B cell (primary cell): ENCODE data around the gene NANOS3. TPM values are rescaled to one million over a fixed set of nuclear protein-coding genes. Genes with fewer than 3 reads are reported as not detected.

Source experiments
- ATAC-seq: fragments of 200-7000 bp; cut with Tn5 transposase; one replicate; pipeline ENCODE4 v1.10.0; 2021; ENCODE audit warnings: low read depth, mild to moderate bottlenecking, moderate number of reproducible peaks, moderate library complexity
- CTCF ChIA-PET: fragments of 350-600 bp; sonication (Branson Sonifier 250); formaldehyde crosslinking; loops from one replicate; lab custom pipeline; 2021; ENCODE audit warnings: antibody characterized with exemption, inconsistent platforms; lab: Charles Lee
- POLR2A ChIA-PET: fragments of 350-600 bp; sonication (Branson Sonifier 250); formaldehyde crosslinking; loops from one replicate; lab custom pipeline; 2021; ENCODE audit warnings: antibody characterized with exemption; lab: Charles Lee
- DNase-seq: peaks from one replicate; pipeline ENCODE4 v3.0.0; 2013
- H2AFZ ChIP-seq: 2 replicates; pipeline ENCODE4 v1.6.1; 2012; ENCODE audit warnings: mild to moderate bottlenecking, low read depth, low read length; ENCODE audit not compliant: insufficient read depth, poor library complexity, severe bottlenecking
- H3K27ac ChIP-seq, 2 donors: 1 replicate in 1 of 2; 2 replicates in 1 of 2; pipeline ENCODE4 v1.5.1; 2012 to 2013; ENCODE audit warnings: low read length in 2 of 2, mild to moderate bottlenecking in 2 of 2, moderate library complexity in 1 of 2
- H3K27me3 ChIP-seq, 4 experiments: fragments of 200-600 bp in 1 of 4; sonication (generic) in 1 of 4; replicated peaks in 1 of 4; 1 replicate in 2 of 4; 2 replicates in 2 of 4; pipeline versions ENCODE4 v1.6.1 to v1.7.0; 2013 to 2016; ENCODE audit warnings: low read length in 3 of 4, mild to moderate bottlenecking in 2 of 4, mixed read lengths in 1 of 4, moderate library complexity in 1 of 4; ENCODE audit not compliant: insufficient read depth in 4 of 4, control insufficient read depth in 3 of 4; ENCODE audit errors: control extremely low read depth in 1 of 4
- H3K36me3 ChIP-seq, 2 experiments: replicated peaks in 1 of 2; 1 replicate in 1 of 2; 2 replicates in 1 of 2; pipeline versions ENCODE4 v1.6.1 to v1.7.1; 2013; ENCODE audit warnings: low read length in 1 of 2; ENCODE audit not compliant: insufficient read depth in 2 of 2, control insufficient read depth in 1 of 2; ENCODE audit errors: control extremely low read depth in 1 of 2, extremely low read depth in 1 of 2
- H3K4me1 ChIP-seq, 2 donors: fragments of 200-600 bp in 1 of 2; sonication (generic) in 1 of 2; 1 replicate in 1 of 2; 2 replicates in 1 of 2; pipeline versions ENCODE4 v1.5.1 to v1.6.1; 2013 to 2017; ENCODE audit warnings: low read length in 2 of 2; ENCODE audit not compliant: control insufficient read depth in 2 of 2, insufficient read depth in 2 of 2
- H3K4me2 ChIP-seq: replicated peaks from 2 replicates; pipeline ENCODE3; 2012; ENCODE audit warnings: mild to moderate bottlenecking, low read depth, low read length; ENCODE audit not compliant: poor library complexity, severe bottlenecking
- H3K4me3 ChIP-seq, 5 experiments: fragments of 200-600 bp in 1 of 5; sonication (generic) in 1 of 5; 1 replicate in 3 of 5; 2 replicates in 2 of 5; pipeline versions ENCODE4 v1.5.1 to v1.7.0; 2011 to 2016; ENCODE audit warnings: low read length in 4 of 5, mild to moderate bottlenecking in 4 of 5, low read depth in 2 of 5, control low read depth in 1 of 5, moderate library complexity in 1 of 5; ENCODE audit not compliant: insufficient read depth in 1 of 5; ENCODE audit errors: control extremely low read depth in 1 of 5, extremely low read depth in 1 of 5
- H3K79me2 ChIP-seq: fragments of 200-600 bp; sonication (generic); one replicate; pipeline ENCODE4 v1.6.0; 2016; ENCODE audit warnings: low read length; ENCODE audit not compliant: control insufficient read depth, insufficient read depth
- H3K9ac ChIP-seq: fragments of 200-600 bp; sonication (generic); 2 replicates; pipeline ENCODE4 v1.6.1; 2017; ENCODE audit warnings: mild to moderate bottlenecking, low read length, moderate library complexity
- H3K9me3 ChIP-seq, 3 donors: one replicate each; pipeline versions ENCODE4 v1.6.1 to v1.7.1; 2013; ENCODE audit warnings: low read length in 2 of 3; ENCODE audit not compliant: control insufficient read depth in 2 of 3, insufficient read depth in 1 of 3; ENCODE audit errors: control extremely low read depth in 1 of 3
- H4K20me1 ChIP-seq: 2 replicates; pipeline ENCODE4 v1.6.0; 2012; ENCODE audit warnings: mild to moderate bottlenecking, low read length; ENCODE audit not compliant: insufficient read depth, control insufficient read depth, poor library complexity, severe bottlenecking
- H3K27ac Mint-ChIP-seq: one replicate; pipeline ENCODE4 v1.8.0; 2021; ENCODE audit warnings: mixed read lengths
- H3K27me3 Mint-ChIP-seq: one replicate; pipeline ENCODE4 v1.8.0; 2021; ENCODE audit warnings: mixed read lengths
- H3K4me1 Mint-ChIP-seq: one replicate; pipeline ENCODE4 v1.8.0; 2021; ENCODE audit warnings: mixed read lengths
- H3K4me3 Mint-ChIP-seq: one replicate; pipeline ENCODE4 v1.8.0; 2021; ENCODE audit warnings: mixed read lengths
- H3K9me3 Mint-ChIP-seq: one replicate; pipeline ENCODE4 v1.8.0; 2022; ENCODE audit warnings: mixed read lengths; ENCODE audit not compliant: insufficient read depth
- CTCF ChIP-seq: fragments of 200-600 bp; IDR thresholded peaks from one replicate; pipeline ENCODE4 v1.8.0; 2022; ENCODE audit warnings: antibody characterized with exemption, mild to moderate bottlenecking
- EZH2 ChIP-seq: IDR thresholded peaks from 2 replicates; pipeline ENCODE4 v1.6.1; 2012; ENCODE audit warnings: borderline replicate concordance, low read depth, mild to moderate bottlenecking, moderate library complexity, low read length; ENCODE audit not compliant: insufficient read depth, poor library complexity, severe bottlenecking
- WGBS: methylation state at CpG from one replicate; pipeline ENCODE4 v1.1.5; 2013; ENCODE audit warnings: missing lambda C conversion rate; ENCODE audit not compliant: insufficient coverage; 5-methylcytosine and 5-hydroxymethylcytosine counted together
- intact Hi-C: fragments of 100-400 bp; cut with micrococcal nuclease; formaldehyde crosslinking; loops from one replicate; pipeline ENCODE4 v1.10.0; 2022
- polyA plus RNA-seq: library from polyadenylated mRNA; depleted of rRNA; stranded (reverse); fragments of >200 nt; gene quantifications from 2 replicates; pipeline ENCODE4 v1.2.3, GENCODE V29; 2012
- total RNA-seq, 2 donors: library from RNA; stranded (reverse); fragments of 120-200 nt in 1 of 2; gene quantifications; 1 replicate in 1 of 2; 2 replicates in 1 of 2; pipeline versions ENCODE4 v1.2.3 to v1.2.4, GENCODE V29; 2013 to 2022

Gene NANOS3
- total and polyA plus RNA-seq, 2 donors (not counting 1 experiment from before 2014, with no cell fraction given), result 0.49 TPM; not detected in 1

GRCh38 chr19:13865571-13866462 lies 11.1 kb upstream of the NANOS3 start:
- CTCF ChIA-PET, result interaction anchor here (0.8 to 1.0 kb wide), 2 partner anchors 29 to 92 kb away, joined by 4 to 5 read pairs; partner anchors contain the start of gene C19orf53
- Histone ChIP-seq H3K27me3 (peaks cover 0 to 59% (median 20%) of the 10 kb centered on the region in 4 experiments), H3K4me3 (peak overlapping the region in 3 of 5 experiments; percentile 27 to 67 (median 50)), H3K9me3 (peaks cover 0 to 7% (median 0%) of the 10 kb centered on the region in 3 donors), H3K4me1 (peaks cover 26 to 28% of the 10 kb centered on the region in 2 donors), H3K4me2 (peak overlapping the region; percentile 94), H3K79me2 (no peaks in the 10 kb centered on the region), H3K9ac (peak overlapping the region; percentile 60), H3K36me3 (no peaks in the 10 kb centered on the region), H4K20me1 (no peaks in the 10 kb centered on the region), H3K27ac (no peak overlapping the region), H2AFZ (peak overlapping the region; percentile 54)
- DNase-seq, result peak; percentile 53
- Mint-ChIP-seq H3K27ac (no peak overlapping the region), H3K4me3 (peak overlapping the region; percentile 78), H3K9me3 (no peaks in the 10 kb centered on the region), H3K4me1 (peaks cover 27% of the 10 kb centered on the region), H3K27me3 (peaks cover 49% of the 10 kb centered on the region)
- no peak for ATAC-seq
- WGBS, result 2% methylated on average over 79 of the region's 82 CpGs
- intact Hi-C loops, result no loop called here
- POLR2A ChIA-PET, result interaction anchor here (0.6 to 0.7 kb wide), 4 partner anchors 14 to 653 kb away, joined by 3 to 5 read pairs (median 4); no protein-coding TSS in a partner anchor
- TF ChIP-seq EZH2, result peak; percentile 95
- TF ChIP-seq CTCF, result no peak
